Ectodermal cell (in vitro differentiated cells): ENCODE data around the gene DNAH1.

Source experiments
- H3K27ac ChIP-seq: 2 replicates; pipeline ENCODE4 v1.7.0; 2013; ENCODE audit warnings: mild to moderate bottlenecking, low read depth, low read length; ENCODE audit not compliant: insufficient read depth, poor library complexity, severe bottlenecking
- H3K27me3 ChIP-seq: 2 replicates; pipeline ENCODE4 v1.7.0; 2013; ENCODE audit warnings: mild to moderate bottlenecking, low read length; ENCODE audit not compliant: insufficient read depth, control insufficient read depth, poor library complexity, severe bottlenecking
- H3K36me3 ChIP-seq: one replicate; pipeline ENCODE4 v1.7.0; 2013; ENCODE audit warnings: low read length; ENCODE audit not compliant: control insufficient read depth, insufficient read depth
- H3K4me1 ChIP-seq: one replicate; pipeline ENCODE4 v1.7.0; 2013; ENCODE audit warnings: low read length; ENCODE audit not compliant: control insufficient read depth, insufficient read depth
- H3K4me3 ChIP-seq: 2 replicates; pipeline ENCODE4 v1.7.0; 2013; ENCODE audit warnings: low read depth, low read length, control low read depth; ENCODE audit not compliant: insufficient read depth
- H3K9me3 ChIP-seq: 2 replicates; pipeline ENCODE4 v1.7.0; 2013; ENCODE audit warnings: mild to moderate bottlenecking, low read length, moderate library complexity; ENCODE audit not compliant: control insufficient read depth
- WGBS, 2 experiments: methylation state at CpG; one replicate each; pipeline ENCODE4 v1.1.7; 2013; ENCODE audit warnings: missing lambda C conversion rate in 2 of 2; 5-methylcytosine and 5-hydroxymethylcytosine counted together

The DNAH1 gene

DNA sequence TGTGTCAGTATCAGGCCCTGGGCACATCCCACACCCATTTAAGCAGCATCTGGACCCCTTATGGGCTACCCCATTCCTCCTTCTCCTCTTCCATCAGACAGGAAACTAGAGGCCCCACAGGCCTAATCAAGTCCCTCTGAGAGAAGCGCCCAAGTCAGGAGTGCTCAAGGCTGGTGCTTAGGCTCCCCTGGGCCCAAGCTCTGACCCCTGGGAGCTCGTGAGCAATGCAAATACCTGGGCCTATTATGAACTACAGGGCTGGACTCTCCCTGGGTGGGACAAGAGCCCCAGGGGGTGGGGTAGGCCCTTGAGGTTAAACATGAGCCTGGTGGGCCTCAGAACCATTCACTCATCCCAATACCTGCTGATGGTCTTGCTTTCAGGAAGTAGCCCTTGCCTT, 71.4 kb downstream of the DNAH1 start:
- no peaks in the 10 kb centered on the region for H3K4me1 ChIP-seq
- no peaks in the 10 kb centered on the region for H3K36me3 ChIP-seq
- H3K4me3 ChIP-seq: no peak overlapping the region
- no peak overlapping the region for H3K27ac ChIP-seq
- H3K9me3 ChIP-seq: no peaks in the 10 kb centered on the region
- no peaks in the 10 kb centered on the region for H3K27me3 ChIP-seq
- WGBS, 2 experiments: 84 to 88% methylated on average over 2 of the region's 2 CpGs

DNA sequence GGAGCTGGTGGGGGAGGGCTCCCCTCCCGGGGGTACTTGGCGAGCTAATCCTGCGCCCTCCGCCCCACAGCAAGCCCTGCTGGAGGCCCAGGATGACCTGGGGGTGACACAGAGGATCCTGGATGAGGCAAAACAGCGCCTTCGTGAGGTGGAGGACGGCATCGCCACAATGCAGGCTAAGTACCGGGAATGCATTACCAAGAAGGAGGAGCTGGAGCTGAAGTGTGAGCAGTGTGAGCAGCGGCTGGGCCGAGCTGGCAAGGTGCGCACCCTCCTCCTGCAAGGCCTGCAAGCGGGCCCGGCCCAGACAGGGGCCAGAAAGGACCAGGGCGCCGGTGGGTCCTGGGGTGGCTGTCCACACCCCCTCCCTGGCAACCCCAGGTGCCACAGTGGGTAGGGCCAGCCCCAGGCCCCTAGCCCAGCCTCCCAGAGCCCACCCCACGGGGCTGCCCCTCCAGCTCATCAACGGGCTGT, 72.3 kb downstream of the DNAH1 start:
- H3K27me3 ChIP-seq: no peaks in the 10 kb centered on the region
- no peaks in the 10 kb centered on the region for H3K4me1 ChIP-seq
- H3K9me3 ChIP-seq: no peaks in the 10 kb centered on the region
- 86 to 87% methylated on average over 18 of the region's 18 CpGs for WGBS, 2 experiments
- no peaks in the 10 kb centered on the region for H3K36me3 ChIP-seq
- no peak overlapping the region for H3K27ac ChIP-seq
- no peak overlapping the region for H3K4me3 ChIP-seq

DNA sequence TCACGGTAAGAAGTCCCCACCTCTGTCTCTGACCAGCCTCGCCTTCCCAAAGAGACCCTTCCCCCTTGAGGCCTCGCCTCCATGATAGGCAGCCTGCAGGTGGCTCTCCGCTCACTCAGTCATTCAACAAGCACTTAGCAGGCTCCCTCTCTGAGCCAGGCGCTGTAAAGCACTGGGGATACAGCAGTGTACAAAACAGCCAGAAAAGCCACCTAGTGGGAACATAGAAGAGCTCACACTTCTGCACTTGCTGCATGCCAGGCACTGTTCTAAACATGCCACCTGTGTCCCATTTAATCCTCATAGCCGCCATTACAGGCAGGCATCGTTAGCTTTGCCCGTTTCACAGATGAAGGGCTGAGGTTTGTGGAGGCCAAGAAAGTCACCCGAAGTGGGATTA, 72.8 kb downstream of the DNAH1 start:
- Histone ChIP-seq H3K4me1 (no peaks in the 10 kb centered on the region), H3K36me3 (no peaks in the 10 kb centered on the region), H3K9me3 (no peaks in the 10 kb centered on the region), H3K4me3 (no peak overlapping the region), H3K27me3 (no peaks in the 10 kb centered on the region), H3K27ac (no peak overlapping the region)
- WGBS, 2 experiments: 92 to 94% methylated on average over 9 of the region's 9 CpGs

DNA sequence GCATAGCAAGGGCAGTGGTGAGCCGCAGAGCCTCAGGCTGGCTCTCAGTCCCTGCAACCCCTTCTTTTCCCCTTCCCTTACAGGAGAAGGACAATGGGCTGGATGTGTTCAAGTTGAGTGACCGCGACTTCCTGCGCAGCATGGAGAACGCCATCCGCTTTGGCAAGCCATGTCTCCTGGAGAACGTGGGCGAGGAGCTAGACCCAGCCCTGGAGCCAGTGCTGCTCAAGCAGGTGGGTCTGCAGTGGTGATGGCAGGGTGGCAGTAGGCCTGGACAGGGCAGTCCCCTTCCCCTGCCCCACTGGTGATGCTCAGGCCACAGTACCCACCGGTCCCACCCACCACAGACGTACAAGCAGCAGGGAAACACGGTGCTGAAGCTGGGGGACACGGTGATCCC, 75.0 kb downstream of the DNAH1 start:
- Histone ChIP-seq H3K9me3 (no peaks in the 10 kb centered on the region), H3K27me3 (no peaks in the 10 kb centered on the region), H3K4me1 (no peaks in the 10 kb centered on the region), H3K4me3 (no peak overlapping the region), H3K27ac (no peak overlapping the region), H3K36me3 (no peaks in the 10 kb centered on the region)
- WGBS, 2 experiments: 92 to 96% methylated on average over 12 of the region's 12 CpGs

DNA sequence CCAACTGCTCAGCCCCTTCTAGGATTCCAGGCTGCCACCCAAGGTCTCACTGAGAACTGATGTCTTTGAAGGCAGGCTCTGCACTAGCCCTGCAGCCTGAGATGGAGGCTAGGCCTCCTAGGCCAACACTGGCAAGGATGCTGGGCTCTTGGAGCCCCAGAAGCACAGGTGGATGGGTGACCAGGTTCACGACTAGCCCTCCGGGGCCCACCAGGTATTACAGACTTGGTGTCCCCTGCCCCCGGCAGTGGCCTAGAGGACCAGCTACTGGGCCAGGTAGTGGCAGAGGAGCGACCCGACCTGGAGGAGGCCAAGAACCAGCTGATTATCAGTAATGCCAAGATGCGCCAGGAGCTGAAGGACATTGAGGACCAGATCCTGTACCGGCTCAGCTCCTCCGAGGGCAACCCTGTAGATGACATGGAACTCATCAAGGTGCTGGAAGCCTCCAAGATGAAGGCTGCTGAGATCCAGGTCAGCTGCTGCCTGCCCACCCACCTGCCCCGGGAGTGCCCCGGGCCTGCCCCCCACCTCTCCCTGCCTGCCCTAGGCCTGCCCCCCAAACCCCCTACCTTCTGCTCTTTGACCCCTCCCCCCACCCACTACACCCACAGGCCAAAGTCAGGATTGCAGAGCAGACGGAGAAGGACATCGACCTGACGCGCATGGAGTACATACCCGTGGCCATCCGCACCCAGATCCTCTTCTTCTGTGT, 76.3 kb downstream of the DNAH1 start:
- 93 to 94% methylated on average over 16 of the region's 16 CpGs for WGBS, 2 experiments

DNA sequence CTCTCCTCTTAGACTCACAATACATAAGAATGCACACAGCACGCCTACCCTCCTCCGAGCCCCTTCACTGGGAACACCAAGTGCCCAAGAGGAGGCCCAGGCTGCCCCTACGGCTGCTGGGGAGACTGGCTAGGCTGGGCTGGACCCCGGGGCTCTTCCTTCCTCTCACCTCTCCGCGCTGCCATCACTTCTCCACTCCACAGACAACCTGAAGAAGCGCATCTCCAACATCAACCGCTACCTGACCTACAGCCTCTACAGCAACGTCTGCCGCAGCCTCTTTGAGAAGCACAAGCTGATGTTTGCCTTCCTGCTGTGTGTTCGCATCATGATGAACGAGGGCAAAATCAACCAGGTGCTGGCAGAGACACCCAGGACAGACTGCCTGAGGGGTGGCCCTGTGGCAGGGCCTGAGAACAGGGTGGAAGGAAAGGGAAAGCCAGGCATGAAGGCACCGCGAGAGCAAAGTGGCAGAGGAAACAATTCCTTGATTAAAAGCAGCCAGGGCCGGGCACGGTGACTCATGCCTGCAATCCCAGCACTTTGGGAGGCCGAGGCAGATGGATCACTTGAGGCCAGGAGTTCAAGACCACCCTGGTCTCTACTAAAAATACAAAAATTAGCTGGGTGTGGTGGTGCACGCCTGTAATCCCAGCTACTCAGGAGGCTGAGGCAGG, 77.2 kb downstream of the DNAH1 start:
- H3K27ac ChIP-seq: no peak overlapping the region
- no peaks in the 10 kb centered on the region for H3K27me3 ChIP-seq
- no peaks in the 10 kb centered on the region for H3K36me3 ChIP-seq
- 88 to 90% methylated on average over 18 of the region's 18 CpGs for WGBS, 2 experiments
- H3K9me3 ChIP-seq: no peaks in the 10 kb centered on the region
- no peak overlapping the region for H3K4me3 ChIP-seq
- H3K4me1 ChIP-seq: no peaks in the 10 kb centered on the region

More for the DNA sequence above, 76.3 kb downstream of the DNAH1 start:
- Histone ChIP-seq H3K27me3 (no peaks in the 10 kb centered on the region), H3K4me1 (no peaks in the 10 kb centered on the region), H3K27ac (no peak overlapping the region), H3K9me3 (no peaks in the 10 kb centered on the region), H3K36me3 (no peaks in the 10 kb centered on the region), H3K4me3 (no peak overlapping the region)

DNA sequence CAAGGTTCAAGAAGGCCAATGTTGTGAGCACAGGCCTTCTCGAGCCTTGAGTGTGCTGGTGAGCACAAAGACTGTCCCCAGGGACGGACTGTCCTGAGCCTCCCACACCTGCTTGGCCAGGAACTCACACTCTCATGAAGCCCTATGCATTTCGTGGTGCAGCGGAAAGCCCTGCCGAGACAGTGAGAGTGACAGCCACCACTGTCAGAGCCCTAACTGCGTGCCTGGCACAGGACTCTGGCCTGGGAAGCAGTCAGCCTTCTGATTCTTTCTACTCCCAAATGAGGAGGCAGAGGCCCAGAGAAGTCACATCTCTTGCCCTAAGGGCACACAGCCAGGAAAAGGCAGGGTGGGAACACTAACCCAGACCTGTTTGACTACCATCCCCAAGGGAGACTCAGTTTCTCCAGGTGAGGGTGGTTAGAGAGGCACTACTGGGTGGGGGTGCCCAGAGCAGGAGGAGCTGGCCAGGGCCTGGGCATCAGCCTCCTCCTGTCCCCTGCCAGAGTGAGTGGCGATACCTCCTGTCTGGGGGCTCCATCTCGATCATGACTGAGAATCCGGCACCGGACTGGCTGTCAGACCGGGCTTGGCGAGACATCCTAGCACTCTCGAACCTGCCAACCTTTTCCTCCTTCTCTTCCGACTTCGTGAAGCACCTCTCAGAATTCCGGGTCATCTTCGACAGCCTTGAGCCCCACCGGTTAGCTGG, 78.0 kb downstream of the DNAH1 start:
- no peak overlapping the region for H3K4me3 ChIP-seq
- 91 to 93% methylated on average over 18 of the region's 18 CpGs for WGBS, 2 experiments

DNA sequence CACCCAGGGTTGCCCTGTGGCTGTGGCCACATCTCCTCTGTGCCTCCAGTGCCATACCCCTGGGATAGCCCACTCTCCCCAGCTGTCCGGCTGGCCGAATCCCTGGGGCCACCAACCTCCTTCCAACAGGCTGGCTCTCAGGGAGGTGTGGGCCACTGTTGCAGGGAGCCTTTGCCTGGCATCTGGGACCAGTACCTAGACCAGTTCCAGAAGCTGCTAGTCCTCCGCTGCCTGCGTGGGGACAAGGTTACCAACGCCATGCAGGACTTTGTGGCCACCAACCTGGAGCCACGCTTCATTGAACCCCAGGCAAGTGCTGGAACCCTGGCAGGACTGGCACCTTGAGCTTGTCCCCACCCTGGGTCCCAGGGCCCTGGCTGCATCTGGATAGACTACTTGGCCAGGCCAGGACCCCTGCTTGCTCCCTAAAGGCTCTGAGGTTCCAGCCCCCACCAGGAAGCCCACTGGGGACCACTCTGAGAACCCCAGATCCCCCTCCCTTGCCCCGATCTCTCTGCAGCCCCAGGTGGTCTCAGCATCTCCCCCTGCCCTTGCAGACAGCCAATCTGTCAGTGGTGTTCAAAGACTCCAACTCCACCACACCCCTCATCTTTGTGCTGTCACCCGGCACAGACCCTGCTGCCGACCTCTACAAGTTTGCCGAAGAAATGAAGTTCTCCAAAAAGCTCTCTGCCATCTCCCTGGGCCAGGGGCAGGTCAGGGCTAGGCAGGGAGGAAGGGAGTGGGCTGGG, 78.8 kb downstream of the DNAH1 start:
- no peaks in the 10 kb centered on the region for H3K27me3 ChIP-seq
- no peak overlapping the region for H3K4me3 ChIP-seq
- WGBS, 2 experiments: 91 to 92% methylated on average over 10 of the region's 10 CpGs
- H3K27ac ChIP-seq: no peak overlapping the region
- no peaks in the 10 kb centered on the region for H3K9me3 ChIP-seq
- H3K4me1 ChIP-seq: no peaks in the 10 kb centered on the region
- H3K36me3 ChIP-seq: no peaks in the 10 kb centered on the region

More for the DNA sequence above, 78.0 kb downstream of the DNAH1 start:
- H3K4me1 ChIP-seq: no peaks in the 10 kb centered on the region
- no peaks in the 10 kb centered on the region for H3K9me3 ChIP-seq
- H3K27me3 ChIP-seq: no peaks in the 10 kb centered on the region
- H3K27ac ChIP-seq: no peak overlapping the region
- H3K36me3 ChIP-seq: no peaks in the 10 kb centered on the region

DNA sequence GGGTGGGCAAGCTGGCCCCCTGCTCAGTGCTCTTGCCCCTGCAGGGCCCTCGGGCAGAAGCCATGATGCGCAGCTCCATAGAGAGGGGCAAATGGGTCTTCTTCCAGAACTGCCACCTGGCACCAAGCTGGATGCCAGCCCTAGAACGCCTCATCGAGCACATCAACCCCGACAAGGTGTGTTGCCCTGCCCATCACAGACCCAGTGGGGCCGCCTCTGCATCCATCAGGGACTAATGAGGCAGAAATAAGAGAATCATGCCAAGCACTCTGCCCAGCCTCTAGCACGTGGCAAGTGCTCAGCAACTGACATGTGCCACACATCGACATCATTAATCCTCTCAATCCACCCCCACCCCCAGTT, 79.4 kb downstream of the DNAH1 start:
- H3K27me3 ChIP-seq: no peaks in the 10 kb centered on the region
- H3K4me3 ChIP-seq: no peak overlapping the region
- WGBS, 2 experiments: 88 to 90% methylated on average over 8 of the region's 8 CpGs
- no peaks in the 10 kb centered on the region for H3K9me3 ChIP-seq
- no peaks in the 10 kb centered on the region for H3K4me1 ChIP-seq
- H3K36me3 ChIP-seq: no peaks in the 10 kb centered on the region
- H3K27ac ChIP-seq: no peak overlapping the region
